Raji (cell line): ENCODE results near the gene ELF2.
A peak's percentile ranks its signal among the peaks of the same experiment; 100 is the strongest.

Experiments used
- POLR2A ChIP-seq: IDR thresholded peaks from 2 replicates; pipeline ENCODE4 v1.6.1; 2011; ENCODE audit warnings: low read depth, low read length, control low read depth; ENCODE audit not compliant: insufficient read depth

ELF2 gene

DNA sequence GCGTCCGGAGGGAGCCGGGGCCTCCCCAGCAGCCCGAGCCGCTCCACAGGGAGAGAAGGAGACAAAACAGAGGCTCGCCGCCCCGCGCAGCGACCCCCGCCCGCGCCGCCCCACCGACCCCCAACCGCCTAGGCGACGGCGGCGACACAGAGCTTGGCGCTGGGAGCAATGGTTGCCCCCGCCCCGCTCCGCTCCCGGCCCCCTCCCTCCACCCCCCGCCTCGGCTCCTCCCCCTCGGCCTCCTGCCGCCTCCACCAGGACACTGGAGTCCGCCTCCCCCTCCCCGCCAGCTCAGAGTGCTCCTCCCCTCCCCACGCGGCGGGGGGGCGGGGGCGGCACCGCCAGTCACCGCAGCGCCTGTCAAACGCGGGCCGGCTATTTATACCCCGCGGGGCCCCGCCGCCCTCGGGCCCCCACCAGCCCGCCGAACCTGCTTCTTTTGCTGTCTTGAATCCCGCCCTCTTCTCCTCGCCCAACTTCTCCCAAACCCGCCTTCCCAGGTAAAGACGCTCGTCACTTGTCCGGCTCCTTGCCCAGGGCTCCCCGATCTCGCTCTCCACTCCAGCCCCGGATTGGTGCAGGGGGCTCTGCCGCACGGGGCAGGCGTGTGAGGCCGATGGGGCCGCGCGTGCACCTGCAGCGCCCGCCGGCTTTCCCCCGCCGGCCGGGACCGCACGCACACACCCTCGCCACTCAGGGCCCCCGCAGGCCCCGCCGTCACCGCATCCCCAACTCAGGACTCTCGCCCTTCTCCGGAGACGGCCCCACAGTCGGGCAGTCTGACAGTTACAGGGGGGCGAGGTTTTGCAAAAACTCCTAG, at the start of gene ELF2:
Gene ELF2, minus strand, starts transcription at position 170 of the 820 bp plus-strand sequence. CDS start 39,517 bp downstream, outside the sequence.
- TF ChIP-seq POLR2A, result no peak

DNA sequence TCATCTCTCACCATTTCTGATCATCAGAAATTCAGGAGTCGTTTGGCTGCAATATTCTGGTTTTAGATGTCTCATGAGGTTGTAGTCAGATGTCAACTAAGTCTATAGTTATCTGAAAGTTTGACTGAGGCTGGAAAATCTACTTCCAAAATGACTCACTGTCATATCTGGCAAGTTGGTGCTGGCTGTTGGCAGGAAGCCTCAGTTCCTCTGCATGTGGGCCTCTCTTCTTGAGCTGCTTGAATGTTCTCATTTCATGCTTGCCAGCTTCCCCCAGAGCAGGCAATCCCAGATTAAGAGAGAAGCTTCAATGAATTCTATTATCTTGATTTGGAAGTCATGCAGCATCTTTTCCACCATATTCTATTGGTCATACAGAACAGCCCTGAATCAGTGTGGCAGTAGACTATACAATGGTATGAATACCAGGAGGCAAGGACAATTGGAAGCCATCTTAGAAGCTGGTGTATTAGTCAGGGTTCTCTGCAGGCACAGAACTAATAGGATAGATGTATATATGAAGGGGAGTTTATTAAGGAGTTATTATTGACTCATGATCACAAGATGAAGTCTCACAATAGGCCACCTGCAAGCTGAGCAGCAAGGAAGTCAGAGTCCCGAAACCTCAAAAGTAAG, 46.8 kb upstream of the ELF2 start:
- TF ChIP-seq POLR2A, result no peak

DNA sequence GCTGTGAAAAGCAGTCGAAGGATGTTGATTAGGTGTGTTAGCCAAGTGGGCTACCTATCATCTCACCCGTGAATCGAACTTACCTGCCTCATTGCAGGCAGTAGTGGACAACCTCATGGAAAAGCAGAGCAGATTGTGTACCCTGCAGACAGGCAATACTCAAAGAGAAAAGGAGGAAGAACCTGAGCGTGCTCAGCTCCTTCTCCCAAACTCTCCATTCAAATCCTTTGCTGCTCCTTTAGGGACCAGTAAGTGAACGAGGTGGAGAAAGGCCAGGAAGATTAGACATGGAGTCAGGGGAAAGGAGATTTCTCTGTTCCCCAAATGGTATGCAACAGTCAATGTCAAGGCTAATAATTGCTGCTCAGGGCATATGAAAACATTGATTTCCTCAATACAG, 45.2 kb upstream of the ELF2 start:
- TF ChIP-seq POLR2A, result no peak

DNA sequence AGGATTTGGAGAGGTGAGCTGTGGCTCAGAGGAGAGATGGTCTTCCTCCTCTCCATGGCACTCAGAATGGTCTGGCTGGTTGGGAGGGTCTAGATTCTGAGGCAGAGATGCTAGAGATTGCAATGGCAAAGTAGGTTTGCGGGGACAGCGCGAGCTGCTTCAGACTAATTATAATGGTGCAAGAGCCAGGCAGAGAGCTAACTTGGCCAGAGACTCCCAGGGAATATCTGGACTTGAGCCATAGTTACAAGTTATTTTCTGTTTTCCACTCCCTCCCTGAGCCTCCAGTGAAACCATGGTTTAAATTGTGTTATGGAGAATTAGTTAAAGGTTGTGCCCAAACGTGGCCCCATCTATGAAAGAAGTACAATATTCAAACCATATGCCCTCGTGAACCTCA, 44.7 kb upstream of the ELF2 start:
- no peak for TF ChIP-seq POLR2A

DNA sequence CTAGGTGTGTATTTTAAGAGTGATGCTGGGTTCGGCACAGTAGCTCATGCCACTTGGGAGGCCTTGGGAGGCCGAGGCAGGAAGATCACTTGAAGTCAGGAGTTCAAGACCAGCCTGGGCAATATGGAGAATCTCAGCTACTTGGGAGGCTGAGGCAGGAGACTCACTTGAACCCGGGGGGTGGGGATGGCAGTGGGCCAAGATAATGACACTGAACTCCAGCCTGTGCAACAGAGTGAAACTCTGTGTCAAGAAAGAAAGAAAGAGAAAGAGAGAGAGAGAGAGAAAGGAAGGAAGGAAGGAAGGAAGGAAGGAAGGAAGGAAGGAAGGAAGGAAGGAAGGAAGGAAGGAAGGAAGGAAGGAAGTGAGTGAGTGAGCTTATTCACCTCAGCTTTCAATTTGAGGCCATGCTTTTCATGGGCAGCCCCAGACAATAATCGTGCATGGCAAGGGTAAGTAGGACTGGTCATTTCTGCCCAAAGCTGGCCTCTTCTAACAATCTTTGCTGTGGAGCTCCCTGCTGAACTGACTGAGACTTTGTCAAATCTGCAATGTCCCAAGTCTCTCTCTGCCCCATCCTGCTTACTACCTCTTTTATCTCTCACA, 42.5 kb upstream of the ELF2 start:
- TF ChIP-seq POLR2A, result no peak

DNA sequence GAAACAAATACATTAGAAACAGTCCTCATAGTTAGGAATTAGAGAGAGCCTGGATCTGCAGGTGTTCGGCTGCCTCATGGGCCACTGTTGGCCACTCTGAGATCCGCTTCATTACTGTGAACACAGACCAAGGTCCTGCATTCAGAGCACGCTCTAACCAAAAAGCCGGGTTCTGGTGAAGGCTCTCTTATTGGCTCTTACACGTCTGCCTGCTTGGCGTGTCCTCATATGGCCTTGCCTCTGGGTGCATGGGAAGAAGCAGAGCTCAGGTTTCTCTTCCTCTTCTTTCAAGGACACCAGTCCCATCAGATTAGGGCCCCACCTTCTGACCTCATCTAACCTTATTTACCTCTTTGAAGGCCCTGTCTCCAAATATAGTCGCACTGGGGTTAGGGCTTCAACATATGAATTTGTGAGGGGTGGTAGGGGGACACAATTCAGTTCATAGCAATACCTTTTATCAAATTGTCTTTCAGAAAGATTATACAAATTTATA, 37.1 kb upstream of the ELF2 start:
- peak; percentile 51; the same call in 1 of the 2 replicates for TF ChIP-seq POLR2A

DNA sequence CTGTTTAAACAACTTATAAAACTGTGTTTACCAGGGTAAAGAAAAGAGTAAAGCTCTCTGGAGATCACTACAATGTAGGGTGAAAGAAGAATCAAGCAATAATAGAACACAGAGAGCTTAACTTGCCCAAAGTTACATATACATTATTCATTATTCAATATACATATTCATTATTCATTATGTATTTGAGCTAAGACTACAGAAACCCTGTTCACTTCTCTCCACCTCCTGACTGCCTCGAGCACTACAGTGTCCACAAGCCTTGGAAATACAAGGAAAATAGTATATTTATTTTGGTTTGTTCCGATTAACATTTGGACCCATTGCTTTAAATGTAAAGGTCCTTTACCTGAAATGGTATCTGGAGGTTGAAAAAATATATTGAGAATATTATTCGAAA, 35.9 kb upstream of the ELF2 start:
- no peak for TF ChIP-seq POLR2A

DNA sequence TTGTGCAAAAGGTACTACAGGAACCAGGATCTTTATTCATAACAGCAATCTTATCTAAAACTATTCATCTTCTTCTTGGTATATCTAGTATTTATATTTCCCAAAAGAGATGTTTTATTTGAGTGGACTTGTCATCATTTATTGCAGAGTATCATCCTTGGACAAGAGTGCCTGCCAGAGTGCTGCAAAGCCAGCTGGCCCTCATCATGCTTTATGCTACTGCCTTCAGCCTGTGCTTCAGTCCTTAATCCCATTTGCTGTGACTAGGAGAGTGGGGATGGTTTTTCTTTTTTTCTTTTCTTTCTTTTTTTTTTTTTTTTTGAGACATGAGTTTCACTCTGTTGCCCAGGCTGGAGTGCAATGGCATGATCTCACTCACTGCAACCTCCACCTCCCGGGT, 33.5 kb upstream of the ELF2 start:
- no peak for TF ChIP-seq POLR2A

DNA sequence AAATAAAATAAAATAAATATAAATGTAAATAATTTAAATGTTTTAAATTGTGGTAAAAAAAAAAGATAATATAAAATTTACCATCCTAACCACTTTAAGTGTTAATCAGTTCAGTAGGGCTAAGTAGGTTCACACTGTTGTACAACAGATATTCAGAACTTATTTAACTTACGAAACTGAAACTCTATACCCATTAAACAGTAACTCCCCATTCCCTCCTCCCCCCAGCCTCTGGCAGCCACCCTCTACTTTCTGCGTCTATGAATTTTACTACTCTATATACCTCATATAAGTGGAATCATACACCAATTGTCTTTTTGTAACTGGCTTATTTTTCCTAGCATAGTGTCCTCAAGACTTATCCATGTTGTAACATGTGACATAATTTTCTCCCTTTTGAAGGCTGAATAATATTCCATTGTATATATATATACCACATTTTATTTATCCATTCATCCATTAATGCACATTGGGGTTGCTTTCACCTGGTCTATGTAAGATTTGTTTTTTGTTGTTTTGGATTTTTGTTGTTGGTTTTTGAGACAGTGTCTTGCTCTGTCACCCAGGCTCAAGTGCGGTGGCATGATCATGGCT, 32.5 kb upstream of the ELF2 start:
- TF ChIP-seq POLR2A, result no peak

DNA sequence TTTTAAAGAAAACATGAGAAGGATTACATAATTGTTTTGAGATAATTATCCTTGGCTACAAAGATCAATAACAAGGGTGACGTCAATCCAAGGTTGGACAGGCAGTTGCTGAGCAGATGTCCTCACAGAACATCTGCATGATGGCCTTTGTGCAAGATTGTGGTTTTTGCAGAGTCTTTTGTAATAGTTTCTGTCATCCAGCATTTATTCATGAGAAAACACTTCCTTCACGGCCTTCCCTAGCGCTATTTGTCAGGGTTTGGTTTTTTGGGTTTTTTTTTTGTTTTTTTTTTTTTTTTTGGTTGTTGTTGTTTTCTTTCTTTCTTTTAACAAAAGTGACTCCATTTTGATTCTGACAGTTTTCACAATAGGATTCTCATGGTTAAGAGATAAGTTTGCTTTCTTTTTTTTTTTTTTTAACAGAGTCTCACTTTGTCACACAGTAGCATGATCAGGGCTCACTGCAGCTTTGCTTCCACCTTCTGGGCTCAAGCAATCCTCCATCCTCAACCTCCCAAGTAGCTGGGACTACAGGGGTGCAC, 31.5 kb upstream of the ELF2 start:
- TF ChIP-seq POLR2A, result no peak

DNA sequence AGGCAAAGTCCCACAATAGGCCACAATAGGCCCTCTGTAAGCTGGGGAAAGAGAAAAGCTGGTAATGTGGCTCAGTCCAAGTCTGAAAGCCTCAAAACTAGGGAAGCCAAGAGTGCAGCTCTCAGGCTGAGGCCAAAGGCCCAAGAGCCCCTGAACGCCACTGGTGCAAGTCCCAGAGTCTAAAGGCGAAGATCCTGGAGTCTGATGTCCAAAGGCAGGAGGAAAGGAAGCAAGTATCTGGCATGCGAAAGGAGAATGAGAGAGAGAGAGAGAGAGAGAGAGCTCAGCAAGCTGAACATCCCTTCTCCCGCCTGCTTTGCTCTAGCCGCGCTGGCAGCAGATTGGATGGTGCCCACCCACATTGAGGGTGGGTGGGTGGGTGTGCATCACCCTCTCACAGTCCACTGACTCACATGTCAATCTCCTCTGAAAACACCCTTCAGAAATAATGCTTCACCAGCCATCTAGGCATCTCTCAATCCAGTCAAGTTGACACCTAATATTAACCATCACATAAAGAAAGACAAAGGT, 30.9 kb upstream of the ELF2 start:
- no peak for TF ChIP-seq POLR2A

DNA sequence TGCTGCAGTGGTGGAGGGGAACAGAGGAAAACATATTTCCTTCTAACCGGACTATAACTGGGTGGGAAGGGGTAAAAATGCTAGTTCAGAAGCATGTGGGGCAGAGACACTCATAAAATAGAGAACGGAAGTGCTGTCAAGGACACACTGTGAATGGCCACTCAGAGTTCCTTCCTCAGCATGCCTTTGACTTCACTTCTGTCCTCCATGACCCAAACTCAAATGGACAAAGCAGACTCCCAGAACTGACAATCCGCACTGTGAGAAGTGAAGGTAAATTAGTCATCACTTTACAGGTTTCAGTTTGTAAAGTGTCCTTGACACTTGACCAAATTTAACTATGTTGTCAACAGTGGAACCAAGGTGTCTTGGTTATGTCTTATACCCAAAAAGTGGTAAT, 30.2 kb upstream of the ELF2 start:
- TF ChIP-seq POLR2A, result no peak

DNA sequence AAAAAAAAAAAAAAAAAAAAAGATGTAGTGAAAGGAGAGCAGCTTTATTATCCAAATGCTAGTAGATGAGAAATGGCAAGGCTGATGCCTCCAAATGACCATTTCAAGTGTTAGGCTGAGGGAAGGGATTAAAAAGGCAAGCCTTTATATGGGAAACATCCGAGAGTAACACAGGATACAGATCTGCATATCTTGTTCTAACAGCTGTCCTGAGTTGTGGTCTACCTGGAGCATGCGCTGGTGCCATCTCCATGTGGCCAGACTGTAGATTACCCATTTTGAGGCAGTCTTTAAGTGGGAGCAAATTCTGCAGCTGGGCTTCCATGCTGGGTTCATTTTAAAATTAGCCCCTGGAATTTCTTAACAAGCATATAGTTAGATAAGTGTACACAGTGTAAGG, 26.0 kb upstream of the ELF2 start:
- no peak for TF ChIP-seq POLR2A

DNA sequence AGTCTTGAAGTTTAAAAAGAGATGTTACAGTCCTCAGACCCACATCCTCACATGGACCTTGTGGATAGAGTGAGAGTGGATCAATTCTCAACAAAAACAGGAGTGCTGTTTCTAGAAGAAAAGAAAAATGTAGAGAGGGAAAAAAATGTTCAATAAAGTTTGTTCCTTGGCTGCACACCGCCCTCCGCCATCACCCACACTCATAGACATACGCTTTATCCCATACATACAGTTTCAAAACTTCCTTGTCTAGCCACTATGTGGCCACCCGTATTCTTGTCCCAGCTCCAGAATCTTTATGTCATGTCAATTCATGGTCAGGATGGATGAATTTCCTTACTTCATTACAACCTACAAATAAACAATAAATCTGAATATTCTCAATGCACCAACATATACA, 23.5 kb upstream of the ELF2 start:
- no peak for TF ChIP-seq POLR2A

DNA sequence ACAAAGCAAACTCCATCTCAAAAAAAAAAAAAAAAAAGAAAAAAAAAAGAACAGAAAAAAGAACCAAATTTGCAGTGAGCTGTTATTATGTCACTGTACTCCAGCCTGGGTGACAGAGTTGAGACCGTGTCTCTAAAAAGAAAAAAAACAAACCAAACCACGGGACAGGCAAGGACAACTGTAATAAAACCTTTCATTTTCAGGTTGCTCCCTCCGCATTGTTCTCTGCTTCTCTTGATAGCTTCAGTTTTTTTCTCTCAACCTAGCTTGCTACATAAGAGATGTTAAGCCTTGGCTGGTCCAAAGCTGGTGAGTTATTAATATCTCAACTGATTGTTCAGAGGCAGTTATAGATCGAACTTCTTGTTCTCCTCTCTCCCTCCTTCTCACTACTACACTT, 23.1 kb upstream of the ELF2 start:
- TF ChIP-seq POLR2A, result no peak

DNA sequence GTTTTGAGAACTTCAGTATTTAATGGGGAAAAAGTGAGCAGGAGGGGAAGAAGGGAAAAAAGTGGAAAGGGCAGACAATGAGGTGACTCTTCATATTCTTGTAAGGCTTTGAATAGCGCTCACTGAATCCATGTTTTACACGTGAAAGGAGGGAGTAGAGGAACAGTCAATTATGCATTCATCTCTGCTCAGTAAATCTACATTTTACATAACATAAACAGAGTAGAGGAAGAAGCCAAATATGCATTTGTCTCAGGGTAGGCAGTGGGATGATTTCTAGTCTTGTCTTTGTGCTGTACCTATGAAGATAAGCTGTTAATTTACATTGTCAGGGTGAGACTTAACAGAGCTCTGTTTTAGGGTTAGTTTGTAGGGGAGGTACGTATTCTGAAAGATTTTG, 19.4 kb upstream of the ELF2 start:
- TF ChIP-seq POLR2A, result no peak

DNA sequence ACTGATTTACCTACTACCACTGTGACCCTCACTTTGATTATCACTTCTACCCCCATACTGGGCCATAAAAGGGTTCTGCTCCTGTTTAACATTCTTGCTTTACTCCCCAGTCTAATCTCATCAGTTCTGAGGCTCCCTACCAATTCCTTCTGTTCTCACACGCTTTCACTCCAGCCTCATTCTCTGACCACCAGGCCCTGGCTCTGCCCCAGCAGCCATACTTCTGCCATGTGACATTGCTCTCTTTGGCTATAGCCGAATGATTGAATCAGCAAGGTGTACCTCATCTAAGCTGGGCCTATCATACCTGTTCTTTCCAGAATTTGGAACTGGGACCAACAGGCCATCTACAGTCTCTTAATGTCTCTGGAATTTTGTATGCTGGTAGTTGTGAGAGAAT, 14.4 kb upstream of the ELF2 start:
- TF ChIP-seq POLR2A, result no peak
